Vagina (tissue), 2 donors: ENCODE data around the gene TMEM151A. TPM values are rescaled to one million over a fixed set of nuclear protein-coding genes. Genes with fewer than 3 reads are reported as not detected.

ENCODE experiments used
- DNase-seq, 2 donors: peaks; one replicate each; pipeline ENCODE4 v3.0.0-alpha.2; 2017; ENCODE audit errors: extremely low spot score in 2 of 2
- H3K27ac ChIP-seq: fragments of 200-600 bp; sonication (generic); one replicate; pipeline ENCODE4 v1.5.1; 2019
- H3K27me3 ChIP-seq: fragments of 200-600 bp; sonication (generic); one replicate; pipeline ENCODE4 v1.5.1; 2019
- H3K36me3 ChIP-seq, 2 donors: fragments of 200-600 bp; sonication (generic); one replicate each; pipeline ENCODE4 v1.5.1; 2017 to 2019
- H3K4me1 ChIP-seq: fragments of 200-600 bp; sonication (generic); one replicate; pipeline ENCODE4 v1.5.1; 2019
- H3K4me3 ChIP-seq, 2 donors: fragments of 200-600 bp; sonication (generic); 1 replicate in 1 of 2; 2 replicates in 1 of 2; pipeline ENCODE4 v1.5.1; 2016 to 2019
- H3K9me3 ChIP-seq: fragments of 200-600 bp; sonication (generic); one replicate; pipeline ENCODE4 v1.5.1; 2019
- POLR2A ChIP-seq, 2 donors: fragments of 450-650 bp; IDR thresholded peaks; one replicate each; pipeline ENCODE4 v1.6.1; 2017; ENCODE audit warnings: antibody characterized with exemption in 2 of 2, mild to moderate bottlenecking in 2 of 2, moderate library complexity in 2 of 2
- POLR2AphosphoS5 ChIP-seq, 2 donors: sonication (generic); formaldehyde crosslinking; IDR thresholded peaks; one replicate each; pipeline ENCODE4 v1.9.0; 2017; ENCODE audit warnings: antibody characterized with exemption in 2 of 2, mild to moderate bottlenecking in 2 of 2, low read depth in 1 of 2; ENCODE audit not compliant: insufficient read depth in 1 of 2
- intact Hi-C: fragments of 100-400 bp; cut with DNase I; formaldehyde crosslinking; loops from one replicate; pipeline ENCODE4 v1.15.1; 2023
- total RNA-seq: library from RNA; depleted of rRNA; stranded (reverse); fragments of >200 nt; gene quantifications from one replicate; pipeline ENCODE4 v1.2.3, GENCODE V29; 2016
- TF ChIP-seq, protein P1 (sequence below), 3 experiments: fragments of 450-650 bp in 2 of 3; fragments of 200-600 bp in 1 of 3; sonication (generic) in 1 of 3; IDR thresholded peaks; one replicate each; pipeline ENCODE4 v1.5.1; 2017 to 2019; ENCODE audit warnings: antibody characterized with exemption in 3 of 3, mild to moderate bottlenecking in 2 of 3, moderate library complexity in 2 of 3

TMEM151A gene
- total RNA-seq, 1 donor from 2014 or later, result 1.7 TPM

DNA sequence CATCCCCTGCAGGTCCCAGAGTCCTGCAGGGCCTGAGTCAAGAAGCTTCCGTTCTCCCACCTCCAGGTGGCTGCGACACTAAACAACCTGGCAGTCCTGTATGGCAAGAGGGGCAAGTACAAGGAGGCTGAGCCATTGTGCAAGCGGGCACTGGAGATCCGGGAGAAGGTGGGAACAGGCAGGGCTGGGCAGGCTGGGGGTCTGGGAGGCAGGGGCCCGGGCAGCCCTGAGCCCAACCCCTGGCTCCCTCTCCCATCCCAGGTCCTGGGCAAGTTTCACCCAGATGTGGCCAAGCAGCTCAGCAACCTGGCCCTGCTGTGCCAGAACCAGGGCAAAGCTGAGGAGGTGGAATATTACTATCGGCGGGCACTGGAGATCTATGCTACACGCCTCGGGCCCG, 27.9 kb upstream of the TMEM151A start:
- DNase-seq, result no peak
- H3K36me3 ChIP-seq, result peaks cover 0 to 40% of the 10 kb centered on the region in 2 donors
- H3K4me3 ChIP-seq, result no peak overlapping the region
- intact Hi-C loops, result no loop called here
- no peaks in the 10 kb centered on the region for H3K27me3 ChIP-seq
- H3K27ac ChIP-seq, result no peak overlapping the region
- TF ChIP-seq POLR2AphosphoS5 (IDR thresholded peaks at IDR 0.05; ENCODE audit: insufficient read depth in 1 of 2, low read depth in 1 of 2) (no peak), POLR2A (IDR thresholded peaks at IDR 0.05) (no peak)
- TF ChIP-seq, protein P1, sequence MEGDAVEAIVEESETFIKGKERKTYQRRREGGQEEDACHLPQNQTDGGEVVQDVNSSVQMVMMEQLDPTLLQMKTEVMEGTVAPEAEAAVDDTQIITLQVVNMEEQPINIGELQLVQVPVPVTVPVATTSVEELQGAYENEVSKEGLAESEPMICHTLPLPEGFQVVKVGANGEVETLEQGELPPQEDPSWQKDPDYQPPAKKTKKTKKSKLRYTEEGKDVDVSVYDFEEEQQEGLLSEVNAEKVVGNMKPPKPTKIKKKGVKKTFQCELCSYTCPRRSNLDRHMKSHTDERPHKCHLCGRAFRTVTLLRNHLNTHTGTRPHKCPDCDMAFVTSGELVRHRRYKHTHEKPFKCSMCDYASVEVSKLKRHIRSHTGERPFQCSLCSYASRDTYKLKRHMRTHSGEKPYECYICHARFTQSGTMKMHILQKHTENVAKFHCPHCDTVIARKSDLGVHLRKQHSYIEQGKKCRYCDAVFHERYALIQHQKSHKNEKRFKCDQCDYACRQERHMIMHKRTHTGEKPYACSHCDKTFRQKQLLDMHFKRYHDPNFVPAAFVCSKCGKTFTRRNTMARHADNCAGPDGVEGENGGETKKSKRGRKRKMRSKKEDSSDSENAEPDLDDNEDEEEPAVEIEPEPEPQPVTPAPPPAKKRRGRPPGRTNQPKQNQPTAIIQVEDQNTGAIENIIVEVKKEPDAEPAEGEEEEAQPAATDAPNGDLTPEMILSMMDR (IDR thresholded peaks at IDR 0.05), result no peak
- H3K9me3 ChIP-seq, result no peaks in the 10 kb centered on the region
- H3K4me1 ChIP-seq, result peaks cover 15% of the 10 kb centered on the region

DNA sequence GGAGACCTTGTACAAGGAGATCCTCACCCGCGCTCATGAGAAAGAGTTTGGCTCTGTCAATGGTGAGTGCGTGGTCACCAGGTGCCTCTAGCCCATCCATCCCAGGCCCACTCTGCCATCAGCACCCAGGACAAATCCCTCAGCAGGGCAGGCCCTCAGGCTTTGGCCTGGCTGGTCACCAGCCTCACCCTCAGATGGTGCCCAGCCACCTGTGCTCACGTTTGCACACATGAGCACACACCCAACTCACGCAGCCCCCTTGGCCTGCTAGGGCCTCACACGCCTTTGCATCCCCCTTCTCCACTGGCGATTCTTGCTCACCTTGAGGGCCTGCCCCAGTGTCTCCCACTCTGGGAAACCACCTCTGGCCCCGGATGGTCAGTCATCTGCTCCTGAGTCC, 27.3 kb upstream of the TMEM151A start:
- H3K27ac ChIP-seq, result no peak overlapping the region
- H3K36me3 ChIP-seq, result peaks cover 0 to 36% of the 10 kb centered on the region in 2 donors
- intact Hi-C loops, result no loop called here

DNA sequence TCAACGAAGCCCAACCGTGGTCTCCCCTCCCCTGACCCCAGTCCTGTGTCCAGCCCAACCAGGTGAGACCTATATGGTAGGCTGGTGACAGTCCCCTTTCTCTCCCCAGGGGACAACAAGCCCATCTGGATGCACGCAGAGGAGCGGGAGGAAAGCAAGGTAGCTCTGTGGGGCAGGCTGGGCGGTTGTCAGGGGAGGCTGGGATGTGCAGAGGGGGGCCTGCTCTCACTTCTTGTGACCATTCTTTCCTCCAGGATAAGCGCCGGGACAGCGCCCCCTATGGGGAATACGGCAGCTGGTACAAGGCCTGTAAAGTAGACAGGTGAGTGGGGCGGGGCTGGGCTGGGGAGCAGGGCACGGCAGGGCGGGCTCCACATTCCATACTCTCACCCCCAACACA, 26.8 kb upstream of the TMEM151A start:
- Histone ChIP-seq H3K4me1 (peaks cover 20% of the 10 kb centered on the region), H3K9me3 (no peaks in the 10 kb centered on the region), H3K36me3 (peaks cover 0 to 33% of the 10 kb centered on the region in 2 donors), H3K4me3 (no peak overlapping the region), H3K27ac (no peak overlapping the region), H3K27me3 (no peaks in the 10 kb centered on the region)
- TF ChIP-seq POLR2AphosphoS5 (IDR thresholded peaks at IDR 0.05; ENCODE audit: insufficient read depth in 1 of 2, low read depth in 1 of 2) (no peak), POLR2A (IDR thresholded peaks at IDR 0.05) (no peak)
- TF ChIP-seq, protein P1 (IDR thresholded peaks at IDR 0.05), result no peak
- DNase-seq, result no peak
- intact Hi-C loops, result no loop called here

More for the DNA sequence above, 27.3 kb upstream of the TMEM151A start:
- TF ChIP-seq POLR2AphosphoS5 (IDR thresholded peaks at IDR 0.05; ENCODE audit: insufficient read depth in 1 of 2, low read depth in 1 of 2) (no peak), POLR2A (IDR thresholded peaks at IDR 0.05) (no peak)
- TF ChIP-seq, protein P1 (IDR thresholded peaks at IDR 0.05), result no peak
- Histone ChIP-seq H3K27me3 (no peaks in the 10 kb centered on the region), H3K4me1 (peaks cover 15% of the 10 kb centered on the region), H3K9me3 (no peaks in the 10 kb centered on the region), H3K4me3 (no peak overlapping the region)
- DNase-seq, result no peak

DNA sequence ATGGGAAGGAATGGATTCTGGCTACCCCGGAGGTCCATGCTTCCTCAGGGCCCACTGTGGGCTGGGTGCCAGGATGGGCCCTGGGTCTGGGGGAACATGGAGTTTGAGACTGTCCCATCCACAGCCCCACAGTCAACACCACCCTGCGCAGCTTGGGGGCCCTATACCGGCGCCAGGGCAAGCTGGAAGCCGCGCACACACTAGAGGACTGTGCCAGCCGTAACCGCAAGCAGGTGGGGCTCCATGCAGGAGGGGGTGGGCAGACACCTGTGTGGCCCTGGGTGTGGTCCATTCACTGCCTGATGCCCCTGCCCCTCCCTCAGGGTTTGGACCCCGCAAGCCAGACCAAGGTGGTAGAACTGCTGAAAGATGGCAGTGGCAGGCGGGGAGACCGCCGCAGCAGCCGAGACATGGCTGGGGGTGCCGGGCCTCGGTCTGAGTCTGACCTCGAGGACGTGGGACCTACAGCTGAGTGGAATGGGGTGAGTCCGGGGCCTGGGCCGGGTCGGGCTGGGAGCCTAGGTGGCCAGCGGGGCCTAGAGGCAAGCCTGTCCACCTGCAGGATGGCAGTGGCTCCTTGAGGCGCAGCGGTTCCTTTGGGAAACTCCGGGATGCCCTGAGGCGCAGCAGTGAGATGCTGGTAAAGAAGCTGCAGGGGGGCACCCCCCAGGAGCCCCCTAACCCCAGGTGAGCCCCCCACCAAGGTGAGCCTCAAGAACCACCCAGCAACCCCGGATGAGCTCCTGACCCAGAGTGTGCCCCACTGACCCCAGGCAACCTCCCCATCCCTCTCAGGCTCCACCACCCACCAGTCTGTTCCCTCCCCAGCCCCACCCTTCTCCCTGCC, 25.9 kb upstream of the TMEM151A start:
- no peaks in the 10 kb centered on the region for H3K27me3 ChIP-seq
- H3K4me1 ChIP-seq, result peaks cover 29% of the 10 kb centered on the region
- TF ChIP-seq, protein P1 (IDR thresholded peaks at IDR 0.05), result no peak
- no peak for TF ChIP-seq POLR2A (IDR thresholded peaks at IDR 0.05)
- TF ChIP-seq POLR2AphosphoS5 (IDR thresholded peaks at IDR 0.05; ENCODE audit: insufficient read depth in 1 of 2, low read depth in 1 of 2), result no peak
- H3K4me3 ChIP-seq, result no peak overlapping the region
- no peak overlapping the region for H3K27ac ChIP-seq
- no peaks in the 10 kb centered on the region for H3K9me3 ChIP-seq
- intact Hi-C loops, result no loop called here
- H3K36me3 ChIP-seq, result peaks cover 0 to 31% of the 10 kb centered on the region in 2 donors
- DNase-seq, result no peak
